HUES48 (cell line): Measurements from ENCODE around the gene C1GALT1.
"Not testable (repeated sequence)": the region's sequence is repeated elsewhere in the genome, so short reads cannot be mapped to it uniquely, and the experiment has no call there.

Experiments used
- H3K27ac ChIP-seq: one replicate; pipeline ENCODE4 v1.7.0; 2013; ENCODE audit warnings: low read depth, low read length, inconsistent platforms
- H3K27me3 ChIP-seq: 2 replicates; pipeline ENCODE4 v1.6.1; 2013; ENCODE audit warnings: mild to moderate bottlenecking, low read length; ENCODE audit not compliant: control insufficient read depth, insufficient read depth
- H3K36me3 ChIP-seq: 2 replicates; pipeline ENCODE4 v1.6.1; 2013; ENCODE audit warnings: low read length; ENCODE audit not compliant: control insufficient read depth, insufficient read depth
- H3K4me1 ChIP-seq: 2 replicates; pipeline ENCODE4 v1.6.1; 2013; ENCODE audit warnings: mild to moderate bottlenecking, low read length; ENCODE audit not compliant: control insufficient read depth, insufficient read depth
- H3K4me3 ChIP-seq: 2 replicates; pipeline ENCODE4 v1.5.1; 2013; ENCODE audit warnings: mild to moderate bottlenecking, low read depth, low read length
- H3K9ac ChIP-seq: 2 replicates; pipeline ENCODE4 v1.6.1; 2013; ENCODE audit warnings: mild to moderate bottlenecking, low read depth, low read length, moderate library complexity
- H3K9me3 ChIP-seq: 2 replicates; pipeline ENCODE4 v1.6.1; 2013; ENCODE audit warnings: low read length; ENCODE audit not compliant: control insufficient read depth, insufficient read depth

Gene C1GALT1

DNA sequence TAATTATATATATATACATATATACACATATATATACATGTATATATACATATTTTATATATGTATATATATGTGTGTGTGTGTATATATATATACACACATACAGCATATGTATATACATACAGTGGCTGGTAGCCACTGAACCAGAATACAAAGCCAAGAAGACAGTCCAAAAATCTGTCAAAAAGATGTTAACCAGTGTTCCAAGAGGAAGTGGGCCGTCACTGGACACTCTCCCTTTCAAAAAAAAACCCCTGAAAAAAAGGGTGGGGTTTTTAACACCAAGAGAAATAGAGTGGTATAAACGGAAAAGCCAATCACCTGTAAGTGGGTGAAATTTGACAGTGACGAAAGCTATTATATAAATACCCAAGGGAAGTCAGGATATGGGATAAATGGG, 31.1 kb upstream of the C1GALT1 start:
- Histone ChIP-seq H3K4me1 (no peaks in the 10 kb centered on the region), H3K9me3 (peaks cover 12% of the 10 kb centered on the region), H3K27ac (no peak overlapping the region), H3K9ac (no peak overlapping the region), H3K4me3 (no peak overlapping the region), H3K27me3 (no peaks in the 10 kb centered on the region), H3K36me3 (no peaks in the 10 kb centered on the region)

DNA sequence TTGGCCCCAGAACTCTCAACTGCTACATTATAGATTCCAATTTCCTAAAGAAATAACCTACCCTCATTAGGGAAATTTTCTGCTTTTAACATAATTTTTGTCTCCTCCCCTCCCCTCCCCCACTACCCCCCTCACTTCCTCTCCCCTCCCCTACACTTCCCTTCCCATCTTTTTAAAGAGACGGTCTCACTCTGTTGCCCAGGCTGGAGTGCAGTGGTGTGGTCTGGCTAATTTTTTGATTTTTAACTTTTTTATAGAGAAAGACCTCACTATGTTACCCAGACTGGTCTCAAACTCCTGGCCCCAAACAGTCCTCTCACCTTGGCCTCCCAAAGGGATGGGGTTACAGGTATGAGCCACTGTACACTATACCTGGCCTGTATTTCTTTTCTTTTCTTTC, 30.5 kb upstream of the C1GALT1 start:
- no peak overlapping the region for H3K27ac ChIP-seq
- no peaks in the 10 kb centered on the region for H3K27me3 ChIP-seq
- no peaks in the 10 kb centered on the region for H3K36me3 ChIP-seq
- no peak overlapping the region for H3K9ac ChIP-seq
- H3K4me3 ChIP-seq, result no peak overlapping the region
- H3K4me1 ChIP-seq, result no peaks in the 10 kb centered on the region
- H3K9me3 ChIP-seq, result peaks cover 12% of the 10 kb centered on the region

DNA sequence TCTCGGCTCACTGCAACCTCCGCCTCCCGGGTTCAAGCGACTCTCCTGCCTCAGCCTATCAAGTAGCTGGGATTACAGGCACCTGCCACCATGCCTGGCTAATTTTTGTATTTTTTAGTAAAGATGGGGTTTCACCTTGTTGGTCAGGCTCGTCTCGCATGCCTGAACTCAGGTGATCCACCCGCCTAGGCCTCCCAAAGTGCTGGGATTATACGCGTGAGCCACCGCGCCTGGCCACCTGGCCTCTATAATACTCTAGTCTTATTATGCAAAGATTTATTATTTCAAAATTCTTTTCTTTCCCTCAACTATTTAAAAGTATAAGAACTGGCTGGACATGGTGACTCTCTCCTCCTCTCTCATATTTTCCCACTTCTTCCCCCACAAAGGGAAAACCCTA, 30.0 kb upstream of the C1GALT1 start:
- H3K9me3 ChIP-seq, result peaks cover 12% of the 10 kb centered on the region
- H3K36me3 ChIP-seq, result no peaks in the 10 kb centered on the region
- no peaks in the 10 kb centered on the region for H3K4me1 ChIP-seq
- H3K9ac ChIP-seq, result no peak overlapping the region
- no peaks in the 10 kb centered on the region for H3K27me3 ChIP-seq
- H3K4me3 ChIP-seq, result no peak overlapping the region
- no peak overlapping the region for H3K27ac ChIP-seq

DNA sequence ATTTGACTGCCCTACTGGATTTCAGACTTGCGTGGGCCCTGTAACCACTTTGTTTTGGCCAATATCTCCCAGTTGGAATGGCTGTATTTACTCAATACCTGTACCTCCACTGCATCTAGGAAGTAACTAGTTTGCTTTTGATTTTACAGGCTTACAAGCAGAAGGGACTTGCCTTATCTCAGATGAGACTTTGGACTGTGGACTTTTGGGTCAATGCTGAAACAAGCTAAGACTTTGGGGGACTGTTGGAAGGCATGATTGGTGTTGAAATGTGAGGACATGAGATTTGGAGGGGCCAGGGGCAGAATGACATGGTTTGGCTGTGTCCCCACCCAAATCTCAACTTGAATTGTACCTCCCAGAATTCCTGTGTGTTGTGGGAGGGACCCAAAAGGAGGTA, 28.0 kb upstream of the C1GALT1 start:
- H3K4me3 ChIP-seq, H3K27me3 ChIP-seq, H3K27ac ChIP-seq, H3K36me3 ChIP-seq, H3K9ac ChIP-seq, H3K4me1 ChIP-seq: not testable (repeated sequence)
- H3K9me3 ChIP-seq, result peaks cover 12% of the 10 kb centered on the region

DNA sequence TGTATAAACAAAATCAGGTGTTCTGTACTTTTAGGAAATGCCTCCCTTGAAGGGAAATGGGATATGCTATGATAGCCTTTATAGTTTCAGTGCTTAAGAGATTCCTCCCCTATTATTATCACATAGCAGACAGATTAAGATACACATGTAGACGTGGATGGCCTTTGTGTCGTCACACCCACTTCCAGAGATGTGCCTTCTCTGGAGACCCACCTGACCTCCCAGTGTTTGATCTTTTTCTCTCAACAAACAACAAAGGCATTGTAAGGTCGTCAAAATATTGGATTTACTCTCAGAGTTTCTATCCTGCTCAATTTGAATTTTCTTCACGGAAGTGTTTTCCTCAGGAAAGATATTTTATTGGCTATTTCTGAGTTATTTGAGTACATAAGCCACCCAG, 25.7 kb upstream of the C1GALT1 start:
- Histone ChIP-seq H3K4me3 (no peak overlapping the region), H3K27ac (no peak overlapping the region), H3K9me3 (peaks cover 12% of the 10 kb centered on the region), H3K27me3 (no peaks in the 10 kb centered on the region), H3K36me3 (no peaks in the 10 kb centered on the region), H3K9ac (no peak overlapping the region), H3K4me1 (no peaks in the 10 kb centered on the region)

DNA sequence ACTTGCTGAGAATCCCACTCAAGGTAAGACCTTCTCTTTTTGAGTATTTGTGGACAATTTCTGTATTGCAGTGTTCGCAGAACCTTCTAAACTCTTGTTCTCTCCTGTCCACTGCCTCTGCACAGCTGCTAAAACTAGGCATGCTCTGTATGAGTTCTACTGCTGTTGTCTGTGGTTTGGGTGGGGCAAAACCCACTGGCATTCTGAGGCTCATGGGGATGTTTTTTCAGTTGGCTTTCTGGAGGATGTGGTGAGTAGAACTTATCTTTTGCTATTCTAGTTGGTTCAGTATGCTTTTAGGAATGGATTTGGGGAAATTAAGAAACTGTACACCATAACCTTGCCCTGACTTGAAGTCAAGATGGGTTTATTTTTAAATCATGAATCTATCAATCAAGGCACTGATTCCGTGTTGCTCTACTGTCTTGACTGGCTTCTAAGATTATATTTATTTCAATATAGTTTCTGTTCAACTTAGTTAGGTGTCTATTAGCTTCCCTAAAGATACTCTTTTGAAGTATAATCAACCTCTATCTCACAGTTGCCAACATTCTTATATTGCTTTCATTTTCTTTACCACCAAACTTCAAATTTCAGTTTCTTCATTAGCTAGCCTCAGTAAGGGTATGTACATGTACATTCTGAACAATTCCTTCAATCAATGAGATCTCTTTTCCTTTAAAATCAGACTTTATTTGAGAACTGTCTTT, 25.0 kb upstream of the C1GALT1 start:
- Histone ChIP-seq H3K9ac (no peak overlapping the region), H3K9me3 (peaks cover 12% of the 10 kb centered on the region), H3K27ac (no peak overlapping the region), H3K27me3 (no peaks in the 10 kb centered on the region), H3K36me3 (no peaks in the 10 kb centered on the region), H3K4me3 (no peak overlapping the region), H3K4me1 (no peaks in the 10 kb centered on the region)

DNA sequence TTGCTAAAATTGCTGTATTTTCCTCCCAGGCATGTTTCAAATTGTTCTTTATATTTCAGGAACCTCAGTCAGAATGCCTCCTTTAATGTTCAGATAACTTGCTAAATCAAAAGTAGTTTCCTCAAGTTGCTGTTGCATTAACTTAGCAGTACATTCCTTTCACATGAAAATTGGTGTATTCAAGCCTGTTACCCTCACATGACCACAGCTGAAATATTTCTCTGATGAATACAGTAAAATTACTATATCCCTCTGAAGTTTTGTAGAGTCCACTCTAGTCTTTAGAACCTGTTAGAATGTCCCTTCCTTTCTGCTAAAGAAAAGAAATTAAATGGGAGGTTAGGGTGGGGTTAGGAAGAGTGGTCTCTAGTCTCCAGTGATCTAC, 24.5 kb upstream of the C1GALT1 start:
- Histone ChIP-seq H3K27ac (no peak overlapping the region), H3K9ac (no peak overlapping the region), H3K4me3 (no peak overlapping the region), H3K36me3 (no peaks in the 10 kb centered on the region), H3K27me3 (no peaks in the 10 kb centered on the region), H3K9me3 (peaks cover 12% of the 10 kb centered on the region), H3K4me1 (no peaks in the 10 kb centered on the region)

DNA sequence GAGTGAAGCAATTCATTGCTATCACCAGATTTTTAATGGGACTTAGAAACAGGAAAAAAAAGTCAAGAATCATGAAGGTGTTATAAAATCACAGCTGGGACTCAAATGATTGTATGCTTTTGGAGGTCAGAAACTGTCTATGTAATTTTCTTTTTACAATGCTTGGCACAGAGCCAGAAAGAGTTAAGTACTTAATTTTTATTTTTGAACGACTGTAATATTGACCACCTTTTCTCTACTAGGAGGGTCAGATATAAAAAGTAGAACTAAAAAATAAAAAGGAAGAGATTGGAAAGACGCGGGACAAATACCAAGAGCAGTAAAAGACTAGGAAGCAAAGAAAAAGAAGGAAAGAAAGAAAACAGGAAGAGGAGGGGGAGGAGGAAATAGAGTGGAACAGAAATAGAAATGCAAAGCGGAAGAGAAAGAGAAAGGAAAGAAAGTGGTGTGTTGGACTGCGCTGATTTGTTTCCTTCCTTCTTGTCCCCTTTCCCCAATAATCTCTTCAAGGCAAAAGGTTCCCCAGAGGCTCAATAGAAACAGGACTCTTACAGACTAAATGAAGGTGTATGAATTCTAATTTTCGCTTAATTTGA, 23.2 kb upstream of the C1GALT1 start:
- peaks cover 4% of the 10 kb centered on the region; the same call in 1 of the 2 replicates for H3K9me3 ChIP-seq
- H3K36me3 ChIP-seq, result no peaks in the 10 kb centered on the region
- no peaks in the 10 kb centered on the region for H3K4me1 ChIP-seq
- H3K27ac ChIP-seq, result no peak overlapping the region
- H3K9ac ChIP-seq, result no peak overlapping the region
- H3K27me3 ChIP-seq, result no peaks in the 10 kb centered on the region
- no peak overlapping the region for H3K4me3 ChIP-seq

DNA sequence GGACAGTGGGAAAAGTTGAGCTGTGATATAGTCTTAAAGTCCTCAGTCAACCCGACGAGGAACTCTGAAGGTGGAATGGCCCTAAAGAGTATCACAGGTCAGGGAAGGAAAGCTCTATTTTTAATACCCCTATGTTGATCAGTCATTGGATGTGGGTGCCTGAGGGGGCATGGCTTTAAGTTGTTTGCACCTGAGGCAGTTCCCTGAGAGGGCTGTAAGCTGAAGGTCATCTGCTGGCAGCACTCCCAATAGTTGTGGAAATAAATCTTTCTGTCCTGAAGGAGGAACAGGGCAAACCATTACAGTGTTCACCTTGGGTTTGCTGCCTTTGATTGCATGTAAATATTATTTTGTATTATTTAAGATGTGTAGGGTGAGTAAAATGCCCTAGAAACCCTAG, 17.8 kb upstream of the C1GALT1 start:
- H3K27ac ChIP-seq, result no peak overlapping the region
- no peak overlapping the region for H3K4me3 ChIP-seq
- no peak overlapping the region for H3K9ac ChIP-seq
- no peaks in the 10 kb centered on the region for H3K27me3 ChIP-seq
- no peaks in the 10 kb centered on the region for H3K9me3 ChIP-seq
- H3K4me1 ChIP-seq, result no peaks in the 10 kb centered on the region
- H3K36me3 ChIP-seq, result no peaks in the 10 kb centered on the region

DNA sequence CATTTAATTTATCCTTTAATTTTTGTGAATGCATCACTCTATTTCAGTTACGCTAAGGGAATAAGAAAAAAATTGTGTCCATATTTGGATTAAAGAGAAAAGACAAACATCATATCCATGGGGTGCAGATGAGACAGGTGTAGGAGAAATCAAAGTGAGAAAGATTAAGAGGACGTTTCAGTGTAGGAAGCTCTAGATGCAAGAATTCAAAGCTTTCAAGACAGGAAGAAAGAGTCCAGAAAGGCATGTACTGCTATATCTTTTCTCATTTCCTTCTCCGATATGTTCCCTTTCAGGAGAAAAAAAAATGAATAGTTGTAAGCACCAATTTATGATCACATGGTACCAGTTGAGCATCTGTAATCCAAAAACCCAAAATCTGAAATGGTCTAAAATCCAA, 17.0 kb upstream of the C1GALT1 start:
- Histone ChIP-seq H3K27me3 (no peaks in the 10 kb centered on the region), H3K4me3 (no peak overlapping the region), H3K9ac (no peak overlapping the region), H3K27ac (no peak overlapping the region), H3K4me1 (no peaks in the 10 kb centered on the region), H3K9me3 (no peaks in the 10 kb centered on the region), H3K36me3 (no peaks in the 10 kb centered on the region)

DNA sequence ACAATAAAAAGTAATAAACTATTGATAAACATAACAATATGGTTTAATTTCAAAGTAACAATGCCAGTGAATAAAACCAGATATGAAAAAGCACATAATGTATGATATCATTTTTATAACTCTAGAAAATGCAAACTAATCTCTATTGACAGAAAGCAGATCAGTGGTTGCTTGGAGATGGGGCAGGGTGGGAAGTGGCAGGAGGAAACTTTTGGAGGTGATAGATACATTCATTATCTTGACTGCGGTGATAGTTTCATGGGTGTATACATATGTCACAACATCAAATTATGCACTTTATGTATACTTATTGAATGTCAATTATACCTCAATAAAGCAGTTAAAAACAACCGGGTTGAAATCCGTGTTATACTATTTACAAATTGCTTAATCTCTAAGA, 16.0 kb upstream of the C1GALT1 start:
- no peak overlapping the region for H3K9ac ChIP-seq
- no peak overlapping the region for H3K4me3 ChIP-seq
- no peaks in the 10 kb centered on the region for H3K36me3 ChIP-seq
- H3K27me3 ChIP-seq, result no peaks in the 10 kb centered on the region
- H3K9me3 ChIP-seq, result no peaks in the 10 kb centered on the region
- H3K27ac ChIP-seq, result no peak overlapping the region
- no peaks in the 10 kb centered on the region for H3K4me1 ChIP-seq
